GM20431 (cell line): ENCODE data around the gene TRAPPC3L.

ENCODE experiments used
- in situ Hi-C: fragments of 300-500 bp; cut with MseI, MboI; formaldehyde crosslinking; loops from one replicate; pipeline ENCODE4 v1.15.0; 2020; ENCODE audit warnings: low sequenced_read_pairs; ENCODE audit not compliant: unreplicated experiment

Gene TRAPPC3L

GRCh38 chr6:116476002-116476678 is 69.3 kb downstream of the TRAPPC3L start:
- in situ Hi-C loops: no loop called here

- in situ Hi-C loops: no loop called here
Measured at GRCh38 chr6:116475141-116475540, 70.3 kb downstream of the TRAPPC3L start.

GRCh38 chr6:116472706-116473105 is 72.8 kb downstream of the TRAPPC3L start:
- in situ Hi-C loops: no loop called here

- in situ Hi-C loops: no loop called here
Measured at GRCh38 chr6:116471531-116471930, 74.0 kb downstream of the TRAPPC3L start.

- in situ Hi-C loops: no loop called here
Measured at GRCh38 chr6:116468293-116468692, 77.2 kb downstream of the TRAPPC3L start.

GRCh38 chr6:116467514-116467913 is 78.0 kb downstream of the TRAPPC3L start:
- in situ Hi-C loops: no loop called here

GRCh38 chr6:116467096-116467495 is 78.4 kb downstream of the TRAPPC3L start:
- in situ Hi-C loops: no loop called here

GRCh38 chr6:116465246-116465645 is 80.2 kb downstream of the TRAPPC3L start:
- in situ Hi-C loops: no loop called here

- in situ Hi-C loops: no loop called here
Measured at GRCh38 chr6:116463301-116463700, 82.2 kb downstream of the TRAPPC3L start.

- in situ Hi-C loops: no loop called here
Measured at GRCh38 chr6:116461932-116462885, 83.3 kb downstream of the TRAPPC3L start.

GRCh38 chr6:116461331-116461931 is 84.1 kb downstream of the TRAPPC3L start, which contains the start of gene CALHM6:
Gene CALHM6 (plus strand): TSS chr6:116461375. CDS start chr6:116461930, 555 bp downstream.
- in situ Hi-C loops: no loop called here

- in situ Hi-C loops: no loop called here
Measured at GRCh38 chr6:116459927-116460326, 85.6 kb downstream of the TRAPPC3L start.

- in situ Hi-C loops: no loop called here
Measured at GRCh38 chr6:116458264-116458663, 87.2 kb downstream of the TRAPPC3L start.

- in situ Hi-C loops: no loop called here
Measured at GRCh38 chr6:116456927-116457326, 88.6 kb downstream of the TRAPPC3L start.

- in situ Hi-C loops: no loop called here
Measured at GRCh38 chr6:116456106-116456505, 89.4 kb downstream of the TRAPPC3L start.

GRCh38 chr6:116452531-116452930 is 93.0 kb downstream of the TRAPPC3L start:
- in situ Hi-C loops: no loop called here

GRCh38 chr6:116451916-116452315 is 93.6 kb downstream of the TRAPPC3L start:
- in situ Hi-C loops: no loop called here

GRCh38 chr6:116450769-116451740 is 94.4 kb downstream of the TRAPPC3L start:
- in situ Hi-C loops: no loop called here

- in situ Hi-C loops: no loop called here
Measured at GRCh38 chr6:116450185-116450710, 95.2 kb downstream of the TRAPPC3L start.
